CD4-positive, alpha-beta T cell treated with Interleukin-17A for 1 hour (primary cell): Measurements from ENCODE around the gene DDTL.
"Not testable (repeated sequence)": the region's sequence is repeated elsewhere in the genome, so short reads cannot be mapped to it uniquely, and the experiment has no call there.

Experiments used
- DNase-seq: peaks from one replicate; pipeline ENCODE4 v3.0.0-alpha.2; 2020

DDTL gene

GRCh38 chr22:23970816-23971486, 4.3 kb downstream of the DDTL start:
- DNase-seq, result no peak

- DNase-seq, result not testable (repeated sequence)
Observed at GRCh38 chr22:23971927-23972326, 5.2 kb downstream of the DDTL start.

- DNase-seq, result not testable (repeated sequence)
Observed at GRCh38 chr22:23974345-23974744, 7.7 kb downstream of the DDTL start, which contains the start of gene DDT. TSS of gene DDT (minus strand) at chr22:23974441. CDS start at chr22:23974414, 27 bp downstream.

GRCh38 chr22:23974836-23975352, 8.2 kb downstream of the DDTL start:
- DNase-seq, result not testable (repeated sequence)

GRCh38 chr22:23977304-23977703, 10.6 kb downstream of the DDTL start:
- not testable (repeated sequence) for DNase-seq

- not testable (repeated sequence) for DNase-seq
Observed at GRCh38 chr22:23979557-23980240, 13.0 kb downstream of the DDTL start, which contains the start of gene GSTT2. TSS of gene GSTT2 (plus strand) at chr22:23980134.

- DNase-seq, result not testable (repeated sequence)
Observed at GRCh38 chr22:23980567-23980966, 13.9 kb downstream of the DDTL start.

- no peak for DNase-seq
Observed at GRCh38 chr22:23984430-23984829, 17.7 kb downstream of the DDTL start.

- not testable (repeated sequence) for DNase-seq
Observed at GRCh38 chr22:23986089-23986488, 19.4 kb downstream of the DDTL start.

GRCh38 chr22:23986538-23987178, 20.0 kb downstream of the DDTL start:
- not testable (repeated sequence) for DNase-seq

- not testable (repeated sequence) for DNase-seq
Observed at GRCh38 chr22:23989583-23990244, 23.0 kb downstream of the DDTL start.

GRCh38 chr22:23993080-23993479, 26.4 kb downstream of the DDTL start:
- DNase-seq, result not testable (repeated sequence)

- not testable (repeated sequence) for DNase-seq
Observed at GRCh38 chr22:23993581-23994177, 27.0 kb downstream of the DDTL start.

GRCh38 chr22:23997092-23997491, 30.4 kb downstream of the DDTL start:
- DNase-seq, result no peak

GRCh38 chr22:23999779-24000178, 33.1 kb downstream of the DDTL start:
- DNase-seq, result not testable (repeated sequence)

GRCh38 chr22:24001314-24001713, 34.6 kb downstream of the DDTL start:
- no peak for DNase-seq

- no peak for DNase-seq
Observed at GRCh38 chr22:24002272-24002671, 35.6 kb downstream of the DDTL start.

- DNase-seq, result no peak
Observed at GRCh38 chr22:24002851-24003250, 36.2 kb downstream of the DDTL start.

- no peak for DNase-seq
Observed at GRCh38 chr22:24003887-24004286, 37.2 kb downstream of the DDTL start.

- no peak for DNase-seq
Observed at GRCh38 chr22:24005201-24005600, 38.5 kb downstream of the DDTL start, which contains the start of gene GSTT4. TSS of gene GSTT4 (minus strand) at chr22:24005453. CDS start at chr22:24005356, 97 bp downstream.

- DNase-seq, result no peak
Observed at GRCh38 chr22:24006207-24006913, 39.7 kb downstream of the DDTL start.

GRCh38 chr22:24006914-24007214, 40.2 kb downstream of the DDTL start:
- DNase-seq, result no peak
